ENCODE measurements around the gene AQP10. TPM values are rescaled to one million over a fixed set of nuclear protein-coding genes. Genes with fewer than 3 reads are reported as not detected.

AQP10 gene
- total and polyA plus RNA-seq, 8 donors = 0.07 to 0.09 TPM; not detected in 6

DNA sequence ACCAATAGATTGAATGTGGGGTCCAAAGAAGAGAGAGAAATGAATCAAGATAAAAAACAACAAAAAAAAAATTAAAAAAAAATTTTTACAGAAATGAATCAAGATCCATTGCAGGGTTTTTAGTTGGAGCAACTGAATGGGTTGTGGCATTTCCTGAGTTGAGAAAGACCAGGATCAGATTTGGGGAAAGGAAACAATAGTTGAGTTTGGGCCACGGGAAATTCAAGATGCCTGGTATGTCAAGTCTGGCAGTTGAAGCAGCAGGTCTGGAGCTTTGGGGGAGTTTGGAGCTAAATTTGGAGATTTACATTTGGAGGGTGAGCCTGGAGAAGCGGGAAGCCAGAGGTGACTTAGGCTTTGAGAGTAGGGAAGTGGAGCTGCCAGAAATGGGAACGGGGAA is 27.1 kb downstream of the AQP10 start:
- WGBS, 2 donors = 87 to 90% methylated on average over 3 of the region's 3 CpGs
- TF ChIP-seq, protein P1, sequence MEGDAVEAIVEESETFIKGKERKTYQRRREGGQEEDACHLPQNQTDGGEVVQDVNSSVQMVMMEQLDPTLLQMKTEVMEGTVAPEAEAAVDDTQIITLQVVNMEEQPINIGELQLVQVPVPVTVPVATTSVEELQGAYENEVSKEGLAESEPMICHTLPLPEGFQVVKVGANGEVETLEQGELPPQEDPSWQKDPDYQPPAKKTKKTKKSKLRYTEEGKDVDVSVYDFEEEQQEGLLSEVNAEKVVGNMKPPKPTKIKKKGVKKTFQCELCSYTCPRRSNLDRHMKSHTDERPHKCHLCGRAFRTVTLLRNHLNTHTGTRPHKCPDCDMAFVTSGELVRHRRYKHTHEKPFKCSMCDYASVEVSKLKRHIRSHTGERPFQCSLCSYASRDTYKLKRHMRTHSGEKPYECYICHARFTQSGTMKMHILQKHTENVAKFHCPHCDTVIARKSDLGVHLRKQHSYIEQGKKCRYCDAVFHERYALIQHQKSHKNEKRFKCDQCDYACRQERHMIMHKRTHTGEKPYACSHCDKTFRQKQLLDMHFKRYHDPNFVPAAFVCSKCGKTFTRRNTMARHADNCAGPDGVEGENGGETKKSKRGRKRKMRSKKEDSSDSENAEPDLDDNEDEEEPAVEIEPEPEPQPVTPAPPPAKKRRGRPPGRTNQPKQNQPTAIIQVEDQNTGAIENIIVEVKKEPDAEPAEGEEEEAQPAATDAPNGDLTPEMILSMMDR (IDR thresholded peaks at IDR 0.05) = no peak
- Histone ChIP-seq H3K27me3 (no peaks in the 10 kb centered on the region), H3K36me3 (peaks cover 0 to 5% (median 0%) of the 10 kb centered on the region in 3 donors), H3K9me3 (no peaks in the 10 kb centered on the region), H3K4me1 (peaks cover 12 to 18% (median 16%) of the 10 kb centered on the region in 3 donors), H3K4me3 (no peak overlapping the region), H3K27ac (no peak overlapping the region)
- FAIRE-seq (no peak), ATAC-seq (no peak), DNase-seq (no peak)
- intact Hi-C loops (cut with DNase I) = no loop called here

- WGBS, 2 donors = 93 to 95% methylated on average over 27 of the region's 27 CpGs
- H3K9me3 ChIP-seq = no peaks in the 10 kb centered on the region
- TF ChIP-seq, protein P1 (IDR thresholded peaks at IDR 0.05) = no peak
- intact Hi-C loops (cut with DNase I) = no loop called here
- H3K27me3 ChIP-seq = no peaks in the 10 kb centered on the region
- no peak overlapping the region for H3K27ac ChIP-seq
- H3K36me3 ChIP-seq = peaks cover 0 to 5% (median 0%) of the 10 kb centered on the region in 3 donors
- FAIRE-seq (no peak), DNase-seq (no peak), ATAC-seq (no peak)
- H3K4me3 ChIP-seq = no peak overlapping the region
- peaks cover 12 to 19% (median 16%) of the 10 kb centered on the region in 3 donors for H3K4me1 ChIP-seq
These were observed 27.7 kb downstream of the AQP10 start for GRCh38 chr1:154348429-154349076.

GRCh38 chr1:154349121-154349520 is 28.2 kb downstream of the AQP10 start:
- 82 to 92% methylated on average over 7 of the region's 7 CpGs for WGBS, 2 donors
- FAIRE-seq (no peak), ATAC-seq (no peak), DNase-seq (no peak)
- Histone ChIP-seq H3K4me1 (peaks cover 12 to 23% (median 19%) of the 10 kb centered on the region in 3 donors), H3K27me3 (no peaks in the 10 kb centered on the region), H3K9me3 (no peaks in the 10 kb centered on the region), H3K4me3 (no peak overlapping the region), H3K36me3 (peaks cover 0 to 5% (median 0%) of the 10 kb centered on the region in 3 donors), H3K27ac (no peak overlapping the region)
- intact Hi-C loops (cut with DNase I) = no loop called here
- TF ChIP-seq, protein P1 (IDR thresholded peaks at IDR 0.05) = no peak

GRCh38 chr1:154350383-154350782 is 29.5 kb downstream of the AQP10 start:
- FAIRE-seq (no peak), ATAC-seq (no peak), DNase-seq (no peak)
- WGBS, 2 donors = 75 to 82% methylated on average over 4 of the region's 4 CpGs
- Histone ChIP-seq H3K4me1 (peaks cover 12 to 23% (median 19%) of the 10 kb centered on the region in 3 donors), H3K27me3 (no peaks in the 10 kb centered on the region), H3K27ac (no peak overlapping the region), H3K9me3 (no peaks in the 10 kb centered on the region), H3K36me3 (peaks cover 0 to 5% (median 0%) of the 10 kb centered on the region in 3 donors), H3K4me3 (no peak overlapping the region)
- TF ChIP-seq, protein P1 (IDR thresholded peaks at IDR 0.05) = no peak
- intact Hi-C loops (cut with DNase I) = no loop called here

Data from pancreas (tissue), 10 donors.